WTC11 (cell line): ENCODE results near the gene MIA. TPM values are rescaled to one million over a fixed set of nuclear protein-coding genes. Genes with fewer than 3 reads are reported as not detected.

Experiments used
- ATAC-seq: fragments of 200-7000 bp; cut with Tn5 transposase; 2 replicates; pipeline ENCODE4 v1.10.0; 2021; ENCODE audit warnings: mild to moderate bottlenecking, moderate library complexity
- CTCF ChIA-PET: fragments of 300-600 bp; sonication (Branson Sonifier 250); formaldehyde crosslinking; loops from one replicate; lab custom pipeline; 2021; ENCODE audit warnings: antibody characterized with exemption; lab: Charles Lee
- POLR2A ChIA-PET: fragments of 350-600 bp; sonication (Branson Sonifier 250); formaldehyde crosslinking; loops from one replicate; lab custom pipeline; 2021; ENCODE audit warnings: antibody characterized with exemption; lab: Charles Lee
- DNase-seq: peaks from one replicate; pipeline ENCODE4 v3.0.0; 2021; ENCODE audit warnings: low spot score
- H3K27ac Mint-ChIP-seq: 2 replicates; pipeline ENCODE4 v1.8.0; 2021; ENCODE audit warnings: mixed read lengths
- H3K27me3 Mint-ChIP-seq: 2 replicates; pipeline ENCODE4 v1.8.0; 2021; ENCODE audit warnings: low read depth, mild to moderate bottlenecking, moderate library complexity, mixed read lengths
- H3K36me3 Mint-ChIP-seq: 2 replicates; pipeline ENCODE4 v1.8.0; 2021; ENCODE audit warnings: mixed read lengths
- H3K4me1 Mint-ChIP-seq: 2 replicates; pipeline ENCODE4 v1.8.0; 2022; ENCODE audit warnings: mixed read lengths
- H3K4me3 Mint-ChIP-seq: 2 replicates; pipeline ENCODE4 v1.8.0; 2021; ENCODE audit warnings: mild to moderate bottlenecking, moderate library complexity, mixed read lengths
- H3K9me3 Mint-ChIP-seq: 2 replicates; pipeline ENCODE4 v1.8.0; 2021; ENCODE audit warnings: mixed read lengths
- CREM ChIP-seq: sonication (generic); formaldehyde crosslinking; IDR thresholded peaks from 2 replicates; pipeline ENCODE4 v1.8.1; 2022; ENCODE audit warnings: mild to moderate bottlenecking, missing genetic modification reagents, moderate library complexity
- ETV6 ChIP-seq: sonication (generic); formaldehyde crosslinking; IDR thresholded peaks from 2 replicates; pipeline ENCODE4 v1.8.1; 2022; ENCODE audit warnings: mild to moderate bottlenecking, missing genetic modification reagents
- FOXJ3 ChIP-seq: sonication (generic); formaldehyde crosslinking; IDR thresholded peaks from 2 replicates; pipeline ENCODE4 v1.9.0; 2021; ENCODE audit warnings: missing genetic modification reagents, mild to moderate bottlenecking, borderline replicate concordance
- HMGXB4 ChIP-seq: sonication (generic); formaldehyde crosslinking; IDR thresholded peaks from 2 replicates; pipeline ENCODE4 v1.8.1; 2023; ENCODE audit warnings: mild to moderate bottlenecking, moderate library complexity, missing genetic modification reagents
- IRF2 ChIP-seq: sonication (generic); formaldehyde crosslinking; IDR thresholded peaks from 2 replicates; pipeline ENCODE4 v1.8.0; 2022; ENCODE audit warnings: low read depth, missing genetic modification reagents, borderline replicate concordance
- JAZF1 ChIP-seq: fragments of 250-450 bp; sonication (Bioruptor Pico); IDR thresholded peaks from 2 replicates; pipeline ENCODE4 v1.9.0; 2021; ENCODE audit warnings: moderate library complexity, mild to moderate bottlenecking, inconsistent platforms
- KAT7 ChIP-seq: sonication (generic); formaldehyde crosslinking; IDR thresholded peaks from 2 replicates; pipeline ENCODE4 v1.8.1; 2023; ENCODE audit warnings: missing genetic modification reagents, mild to moderate bottlenecking, borderline replicate concordance
- NR1H2 ChIP-seq: sonication (generic); formaldehyde crosslinking; IDR thresholded peaks from 2 replicates; pipeline ENCODE4 v1.9.0; 2021; ENCODE audit warnings: mild to moderate bottlenecking, moderate library complexity, missing genetic modification reagents
- OVOL2 ChIP-seq: fragments of 250-450 bp; sonication (Bioruptor Pico); IDR thresholded peaks from 2 replicates; pipeline ENCODE4 v1.9.0; 2021; ENCODE audit warnings: mild to moderate bottlenecking, borderline replicate concordance
- STAT6 ChIP-seq: sonication (generic); formaldehyde crosslinking; conservative IDR thresholded peaks from 2 replicates; pipeline ENCODE4 v1.8.1; 2023; ENCODE audit warnings: mild to moderate bottlenecking, low read depth, missing genetic modification reagents, moderate library complexity
- TCF7 ChIP-seq: sonication (generic); formaldehyde crosslinking; IDR thresholded peaks from 2 replicates; pipeline ENCODE4 v1.8.0; 2022; ENCODE audit warnings: mild to moderate bottlenecking, low read depth, missing genetic modification reagents, moderate library complexity
- TP53 ChIP-seq: sonication (generic); formaldehyde crosslinking; IDR thresholded peaks from 2 replicates; pipeline ENCODE4 v1.8.1; 2023; ENCODE audit warnings: mild to moderate bottlenecking, missing genetic modification reagents
- ZBTB21 ChIP-seq: sonication (generic); formaldehyde crosslinking; IDR thresholded peaks from 2 replicates; pipeline ENCODE4 v1.8.1; 2023; ENCODE audit warnings: mild to moderate bottlenecking, missing genetic modification reagents, borderline replicate concordance
- ZNF121 ChIP-seq: sonication (generic); formaldehyde crosslinking; IDR thresholded peaks from 2 replicates; pipeline ENCODE4 v1.8.0; 2023; ENCODE audit warnings: missing genetic modification reagents
- ZNF219 ChIP-seq: sonication (generic); formaldehyde crosslinking; IDR thresholded peaks from 2 replicates; pipeline ENCODE4 v1.8.0; 2023; ENCODE audit warnings: missing genetic modification reagents, mild to moderate bottlenecking, borderline replicate concordance
- ZNF263 ChIP-seq: sonication (generic); formaldehyde crosslinking; IDR thresholded peaks from 2 replicates; pipeline ENCODE4 v1.8.1; 2022; ENCODE audit warnings: low read depth, mild to moderate bottlenecking, moderate library complexity, missing genetic modification reagents
- ZNF416 ChIP-seq: fragments of 250-450 bp; sonication (Bioruptor Pico); IDR thresholded peaks from 2 replicates; pipeline ENCODE4 v1.9.0; 2021; ENCODE audit warnings: mild to moderate bottlenecking, inconsistent platforms
- total RNA-seq: library from RNA; stranded (reverse); gene quantifications from 3 replicates; pipeline ENCODE4 v1.2.3, GENCODE V29; 2021
- TF ChIP-seq, protein P1 (sequence below): sonication (generic); formaldehyde crosslinking; IDR thresholded peaks from 2 replicates; pipeline ENCODE4 v1.8.1; 2022; ENCODE audit warnings: low read depth, mild to moderate bottlenecking, moderate library complexity, missing genetic modification reagents, borderline replicate concordance
- TF ChIP-seq, protein P2 (sequence below): sonication (generic); formaldehyde crosslinking; IDR thresholded peaks from 2 replicates; pipeline ENCODE4 v1.8.0; 2022; ENCODE audit warnings: mild to moderate bottlenecking, missing genetic modification reagents
- TF ChIP-seq, protein P3 (sequence below): sonication (generic); formaldehyde crosslinking; IDR thresholded peaks from 2 replicates; pipeline ENCODE4 v1.8.1; 2023; ENCODE audit warnings: mild to moderate bottlenecking, missing genetic modification reagents, borderline replicate concordance

The MIA gene
- total RNA-seq, 1 experiment from 2014 or later: not detected

DNA sequence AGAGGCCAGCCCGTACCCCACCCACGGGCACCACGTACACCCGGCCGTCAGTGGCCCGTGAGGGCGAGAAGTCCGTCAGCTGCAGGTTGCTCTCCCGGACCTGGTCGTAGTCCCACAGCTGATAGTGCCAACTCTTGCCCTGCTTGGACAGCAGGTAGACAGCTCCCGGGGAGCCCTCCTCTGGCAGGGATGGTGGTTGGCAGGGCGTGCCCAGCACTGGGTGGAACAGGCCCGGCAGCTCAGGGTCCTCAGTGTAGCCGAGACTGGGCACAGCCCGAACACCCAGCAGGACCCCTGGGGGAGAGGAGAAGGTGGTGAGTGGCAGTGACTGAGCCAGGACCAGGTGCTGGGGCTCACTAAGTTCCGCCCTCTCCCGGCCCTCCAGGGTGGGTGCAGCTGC lies 32.8 kb upstream of the MIA start:
- peaks cover 17% of the 10 kb centered on the region for H3K4me1 Mint-ChIP-seq
- ATAC-seq (no peak), DNase-seq (no peak)
- ChIA-PET CTCF (interaction anchor here (0.7 to 4.3 kb wide), 7 partner anchors 10 to 79 kb away, joined by 3 to 22 read pairs (median 4); partner anchors contain the start of genes EGLN2 and RAB4B), POLR2A (interaction anchor here (0.5 to 1.6 kb wide), 4 partner anchors 14 to 198 kb away, joined by 3 to 4 read pairs (median 3); partner anchors contain the start of genes COQ8B and ITPKC)
- H3K36me3 Mint-ChIP-seq: peaks cover 12% of the 10 kb centered on the region
- H3K27me3 Mint-ChIP-seq: no peaks in the 10 kb centered on the region
- TF ChIP-seq HMGXB4 (CRISPR knock-in tag): no peak
- TF ChIP-seq ZNF263 (CRISPR knock-in tag): no peak
- no peak overlapping the region for H3K27ac Mint-ChIP-seq
- H3K4me3 Mint-ChIP-seq: no peak overlapping the region
- H3K9me3 Mint-ChIP-seq: no peaks in the 10 kb centered on the region

DNA sequence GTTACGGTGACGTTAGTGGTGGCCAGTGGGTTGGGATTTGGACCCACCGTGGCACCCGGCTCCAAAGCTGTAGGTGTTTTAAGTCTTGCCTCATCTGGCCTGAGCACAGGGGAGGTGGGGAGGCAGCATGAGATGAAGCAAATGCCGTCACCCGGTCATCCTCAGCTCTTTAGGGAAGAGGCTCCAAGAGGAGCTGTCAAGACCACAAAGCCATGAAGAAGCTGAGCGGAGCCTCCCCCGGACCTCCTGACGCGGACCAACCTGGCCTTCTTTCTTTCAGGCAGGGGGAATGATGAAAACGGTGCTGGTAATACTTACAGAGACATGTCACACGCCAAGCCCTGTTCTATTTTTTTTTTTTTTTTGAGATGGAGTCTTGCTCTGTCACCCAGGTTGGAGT lies 32.4 kb upstream of the MIA start:
- Mint-ChIP-seq H3K4me1 (peaks cover 17% of the 10 kb centered on the region), H3K27me3 (no peaks in the 10 kb centered on the region), H3K4me3 (no peak overlapping the region), H3K9me3 (no peaks in the 10 kb centered on the region), H3K36me3 (peaks cover 10% of the 10 kb centered on the region), H3K27ac (no peak overlapping the region)
- DNase-seq (no peak), ATAC-seq (no peak)
- CTCF ChIA-PET: interaction anchor here (0.7 to 4.3 kb wide), 7 partner anchors 9 to 79 kb away, joined by 3 to 22 read pairs (median 4); partner anchors contain the start of genes EGLN2 and RAB4B
- POLR2A ChIA-PET: interaction anchor here (0.5 to 1.6 kb wide), 3 partner anchors 14 to 197 kb away, joined by 3 to 4 read pairs (median 3); partner anchors contain the start of genes COQ8B and ITPKC
- TF ChIP-seq KAT7 (CRISPR knock-in tag) (no peak), HMGXB4 (CRISPR knock-in tag) (no peak), ZNF121 (no peak), IRF2 (CRISPR knock-in tag) (no peak), STAT6 (CRISPR knock-in tag) (no peak), NR1H2 (no peak)
- TF ChIP-seq, protein P1, sequence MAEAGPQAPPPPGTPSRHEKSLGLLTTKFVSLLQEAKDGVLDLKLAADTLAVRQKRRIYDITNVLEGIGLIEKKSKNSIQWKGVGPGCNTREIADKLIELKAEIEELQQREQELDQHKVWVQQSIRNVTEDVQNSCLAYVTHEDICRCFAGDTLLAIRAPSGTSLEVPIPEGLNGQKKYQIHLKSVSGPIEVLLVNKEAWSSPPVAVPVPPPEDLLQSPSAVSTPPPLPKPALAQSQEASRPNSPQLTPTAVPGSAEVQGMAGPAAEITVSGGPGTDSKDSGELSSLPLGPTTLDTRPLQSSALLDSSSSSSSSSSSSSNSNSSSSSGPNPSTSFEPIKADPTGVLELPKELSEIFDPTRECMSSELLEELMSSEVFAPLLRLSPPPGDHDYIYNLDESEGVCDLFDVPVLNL (CRISPR knock-in tag): no peak
- TF ChIP-seq, protein P2, sequence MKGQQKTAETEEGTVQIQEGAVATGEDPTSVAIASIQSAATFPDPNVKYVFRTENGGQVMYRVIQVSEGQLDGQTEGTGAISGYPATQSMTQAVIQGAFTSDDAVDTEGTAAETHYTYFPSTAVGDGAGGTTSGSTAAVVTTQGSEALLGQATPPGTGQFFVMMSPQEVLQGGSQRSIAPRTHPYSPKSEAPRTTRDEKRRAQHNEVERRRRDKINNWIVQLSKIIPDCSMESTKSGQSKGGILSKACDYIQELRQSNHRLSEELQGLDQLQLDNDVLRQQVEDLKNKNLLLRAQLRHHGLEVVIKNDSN (CRISPR knock-in tag): no peak

DNA sequence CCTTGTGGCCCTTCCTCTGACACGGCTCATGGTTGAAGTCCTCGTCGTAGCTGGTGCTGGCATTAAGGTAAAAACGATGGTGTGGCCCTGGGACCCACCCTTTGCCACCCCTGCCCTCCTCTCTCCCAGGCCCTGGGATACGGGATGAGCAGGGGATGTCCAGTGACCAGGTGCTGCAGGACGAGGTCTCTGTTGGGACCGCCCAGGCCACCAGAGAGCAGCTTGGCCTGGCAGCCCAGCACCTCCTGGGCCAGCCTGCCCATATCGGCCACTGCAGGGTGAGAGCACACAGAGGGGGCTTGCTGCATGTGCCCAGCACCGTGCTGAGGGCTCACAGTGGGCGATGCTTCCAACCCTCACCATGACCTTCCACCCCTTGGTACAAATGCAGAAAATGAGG lies 31.4 kb upstream of the MIA start:
- ATAC-seq: no peak
- ChIA-PET POLR2A (no interaction called here), CTCF (interaction anchor here (0.8 to 4.3 kb wide), 7 partner anchors 11 to 81 kb away, joined by 4 to 27 read pairs (median 11); partner anchors contain the start of genes EGLN2 and RAB4B)
- no peak for DNase-seq
- no peak overlapping the region; the same call in 1 of the 2 replicates for H3K27ac Mint-ChIP-seq
- H3K9me3 Mint-ChIP-seq: no peaks in the 10 kb centered on the region
- no peaks in the 10 kb centered on the region for H3K27me3 Mint-ChIP-seq
- H3K4me1 Mint-ChIP-seq: peaks cover 17% of the 10 kb centered on the region
- H3K4me3 Mint-ChIP-seq: no peak overlapping the region
- H3K36me3 Mint-ChIP-seq: peaks cover 7% of the 10 kb centered on the region
- TF ChIP-seq TP53 (CRISPR knock-in tag) (no peak), CREM (CRISPR knock-in tag) (no peak), ZNF416 (CRISPR knock-in tag) (no peak), ZNF219 (CRISPR knock-in tag) (no peak), JAZF1 (CRISPR knock-in tag) (no peak), ETV6 (CRISPR knock-in tag) (no peak), FOXJ3 (CRISPR knock-in tag) (no peak), ZBTB21 (CRISPR knock-in tag) (no peak), TCF7 (no peak), OVOL2 (no peak)
- TF ChIP-seq, protein P3, sequence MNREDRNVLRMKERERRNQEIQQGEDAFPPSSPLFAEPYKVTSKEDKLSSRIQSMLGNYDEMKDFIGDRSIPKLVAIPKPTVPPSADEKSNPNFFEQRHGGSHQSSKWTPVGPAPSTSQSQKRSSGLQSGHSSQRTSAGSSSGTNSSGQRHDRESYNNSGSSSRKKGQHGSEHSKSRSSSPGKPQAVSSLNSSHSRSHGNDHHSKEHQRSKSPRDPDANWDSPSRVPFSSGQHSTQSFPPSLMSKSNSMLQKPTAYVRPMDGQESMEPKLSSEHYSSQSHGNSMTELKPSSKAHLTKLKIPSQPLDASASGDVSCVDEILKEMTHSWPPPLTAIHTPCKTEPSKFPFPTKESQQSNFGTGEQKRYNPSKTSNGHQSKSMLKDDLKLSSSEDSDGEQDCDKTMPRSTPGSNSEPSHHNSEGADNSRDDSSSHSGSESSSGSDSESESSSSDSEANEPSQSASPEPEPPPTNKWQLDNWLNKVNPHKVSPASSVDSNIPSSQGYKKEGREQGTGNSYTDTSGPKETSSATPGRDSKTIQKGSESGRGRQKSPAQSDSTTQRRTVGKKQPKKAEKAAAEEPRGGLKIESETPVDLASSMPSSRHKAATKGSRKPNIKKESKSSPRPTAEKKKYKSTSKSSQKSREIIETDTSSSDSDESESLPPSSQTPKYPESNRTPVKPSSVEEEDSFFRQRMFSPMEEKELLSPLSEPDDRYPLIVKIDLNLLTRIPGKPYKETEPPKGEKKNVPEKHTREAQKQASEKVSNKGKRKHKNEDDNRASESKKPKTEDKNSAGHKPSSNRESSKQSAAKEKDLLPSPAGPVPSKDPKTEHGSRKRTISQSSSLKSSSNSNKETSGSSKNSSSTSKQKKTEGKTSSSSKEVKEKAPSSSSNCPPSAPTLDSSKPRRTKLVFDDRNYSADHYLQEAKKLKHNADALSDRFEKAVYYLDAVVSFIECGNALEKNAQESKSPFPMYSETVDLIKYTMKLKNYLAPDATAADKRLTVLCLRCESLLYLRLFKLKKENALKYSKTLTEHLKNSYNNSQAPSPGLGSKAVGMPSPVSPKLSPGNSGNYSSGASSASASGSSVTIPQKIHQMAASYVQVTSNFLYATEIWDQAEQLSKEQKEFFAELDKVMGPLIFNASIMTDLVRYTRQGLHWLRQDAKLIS (CRISPR knock-in tag): no peak
